ENCODE results near the gene PDGFA.

Gene PDGFA

GRCh38 chr7:452791-453455 is 66.7 kb downstream of the PDGFA start:
- no peak for TF ChIP-seq CTCF (IDR thresholded peaks at IDR 0.05; ENCODE audit: borderline replicate concordance, control extremely low read depth, extremely low read depth, insufficient read depth, missing control alignments)
- peak; percentile 80 for DNase-seq (ENCODE audit: low spot score)
- in situ Hi-C loops (cut with MboI; ENCODE audit: low sequenced_read_pairs, unreplicated experiment) = no loop called here

- in situ Hi-C loops (cut with MboI; ENCODE audit: low sequenced_read_pairs, unreplicated experiment) = no loop called here
- peak; percentile 83 for DNase-seq (ENCODE audit: low spot score)
- no peak for TF ChIP-seq CTCF (IDR thresholded peaks at IDR 0.05; ENCODE audit: borderline replicate concordance, control extremely low read depth, extremely low read depth, insufficient read depth, missing control alignments)
These were observed 67.4 kb downstream of the PDGFA start for GRCh38 chr7:452226-452751.

- peak; percentile 75 for DNase-seq (ENCODE audit: low spot score)
- in situ Hi-C loops (cut with MboI; ENCODE audit: low sequenced_read_pairs, unreplicated experiment) = no loop called here
- no peak for TF ChIP-seq CTCF (IDR thresholded peaks at IDR 0.05; ENCODE audit: borderline replicate concordance, control extremely low read depth, extremely low read depth, insufficient read depth, missing control alignments)
These were observed 68.1 kb downstream of the PDGFA start for GRCh38 chr7:451255-452225.

- DNase-seq (ENCODE audit: low spot score) = peak; percentile 75
- no peak for TF ChIP-seq CTCF (IDR thresholded peaks at IDR 0.05; ENCODE audit: borderline replicate concordance, control extremely low read depth, extremely low read depth, insufficient read depth, missing control alignments)
- in situ Hi-C loops (cut with MboI; ENCODE audit: low sequenced_read_pairs, unreplicated experiment) = no loop called here
These were observed 68.9 kb downstream of the PDGFA start for GRCh38 chr7:450741-451140.

- TF ChIP-seq CTCF (IDR thresholded peaks at IDR 0.05; ENCODE audit: borderline replicate concordance, control extremely low read depth, extremely low read depth, insufficient read depth, missing control alignments) = no peak
- in situ Hi-C loops (cut with MboI; ENCODE audit: low sequenced_read_pairs, unreplicated experiment) = no loop called here
- DNase-seq (ENCODE audit: low spot score) = no peak
These were observed 69.6 kb downstream of the PDGFA start for GRCh38 chr7:450036-450435.

GRCh38 chr7:449324-450019 is 70.2 kb downstream of the PDGFA start:
- no peak for TF ChIP-seq CTCF (IDR thresholded peaks at IDR 0.05; ENCODE audit: borderline replicate concordance, control extremely low read depth, extremely low read depth, insufficient read depth, missing control alignments)
- no peak for DNase-seq (ENCODE audit: low spot score)
- in situ Hi-C loops (cut with MboI; ENCODE audit: low sequenced_read_pairs, unreplicated experiment) = no loop called here
